ENCODE data around the gene IL17D.

The IL17D gene

DNA sequence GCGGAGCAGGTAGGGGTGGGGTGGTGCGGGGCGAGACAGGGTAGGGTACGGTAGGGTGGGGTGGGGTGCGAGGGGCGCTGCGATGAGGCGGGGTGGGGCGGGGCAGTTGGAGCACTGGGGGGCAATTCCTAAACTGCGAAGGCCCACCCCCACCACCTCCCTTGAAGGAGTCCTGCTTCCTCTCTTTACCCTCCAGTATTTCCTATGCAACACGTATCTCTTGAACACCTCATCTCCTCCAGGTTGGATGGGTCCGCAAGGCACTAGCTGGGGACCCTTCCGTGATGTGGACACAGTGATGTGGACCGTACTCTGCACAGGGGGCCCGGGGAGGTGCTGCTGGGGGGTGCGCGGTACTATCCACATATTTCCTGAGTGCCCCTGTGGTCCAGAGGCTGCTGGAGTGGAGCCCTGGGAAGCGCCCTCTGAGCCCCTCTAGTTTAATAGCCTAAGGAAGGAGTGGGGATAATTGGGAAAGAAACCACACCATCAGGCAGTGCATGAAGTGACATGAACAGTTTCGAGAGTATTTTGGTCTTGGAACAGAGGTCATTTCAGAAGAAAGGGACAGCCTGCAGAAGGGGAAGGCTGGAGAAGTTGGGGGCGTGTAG, 1.1 kb downstream of the IL17D start:
- Histone ChIP-seq H3F3A (ENCODE audit: insufficient read depth, low read length) (no peaks in the 10 kb centered on the region), H3K9me2 (ENCODE audit: low read depth, low read length) (no peaks in the 10 kb centered on the region), H4K20me1 (ENCODE audit: insufficient read depth, low read length) (no peaks in the 10 kb centered on the region), H3K36me3 (ENCODE audit: insufficient read depth, low read length) (no peaks in the 10 kb centered on the region), H3K27me3 (ENCODE audit: insufficient read depth, low read length) (no peaks in the 10 kb centered on the region), H3K4me1 (ENCODE audit: insufficient read depth, low read length, severe bottlenecking) (peaks cover 12% of the 10 kb centered on the region), H3K4me2 (ENCODE audit: low read length) (peak overlapping the region; percentile 27; the same call in 1 of the 2 replicates), H3K79me2 (ENCODE audit: insufficient read depth, low read length) (no peaks in the 10 kb centered on the region), H2AFZ (ENCODE audit: low read length) (no peak overlapping the region), H3K9ac (ENCODE audit: low read length) (no peak overlapping the region), H3K27ac (ENCODE audit: low read depth, low read length, poor library complexity, severe bottlenecking) (no peak overlapping the region), H3K4me3 (ENCODE audit: low read depth, low read length, poor library complexity, severe bottlenecking) (peak overlapping the region; percentile 39), H3K9me3 (ENCODE audit: low read length) (no peaks in the 10 kb centered on the region)
- TF ChIP-seq, protein P1, sequence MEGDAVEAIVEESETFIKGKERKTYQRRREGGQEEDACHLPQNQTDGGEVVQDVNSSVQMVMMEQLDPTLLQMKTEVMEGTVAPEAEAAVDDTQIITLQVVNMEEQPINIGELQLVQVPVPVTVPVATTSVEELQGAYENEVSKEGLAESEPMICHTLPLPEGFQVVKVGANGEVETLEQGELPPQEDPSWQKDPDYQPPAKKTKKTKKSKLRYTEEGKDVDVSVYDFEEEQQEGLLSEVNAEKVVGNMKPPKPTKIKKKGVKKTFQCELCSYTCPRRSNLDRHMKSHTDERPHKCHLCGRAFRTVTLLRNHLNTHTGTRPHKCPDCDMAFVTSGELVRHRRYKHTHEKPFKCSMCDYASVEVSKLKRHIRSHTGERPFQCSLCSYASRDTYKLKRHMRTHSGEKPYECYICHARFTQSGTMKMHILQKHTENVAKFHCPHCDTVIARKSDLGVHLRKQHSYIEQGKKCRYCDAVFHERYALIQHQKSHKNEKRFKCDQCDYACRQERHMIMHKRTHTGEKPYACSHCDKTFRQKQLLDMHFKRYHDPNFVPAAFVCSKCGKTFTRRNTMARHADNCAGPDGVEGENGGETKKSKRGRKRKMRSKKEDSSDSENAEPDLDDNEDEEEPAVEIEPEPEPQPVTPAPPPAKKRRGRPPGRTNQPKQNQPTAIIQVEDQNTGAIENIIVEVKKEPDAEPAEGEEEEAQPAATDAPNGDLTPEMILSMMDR (IDR thresholded peaks at IDR 0.05; ENCODE audit: low read length) = no peak
- TF ChIP-seq EZH2 (IDR thresholded peaks at IDR 0.05; ENCODE audit: borderline replicate concordance, low read length) = no peak

DNA sequence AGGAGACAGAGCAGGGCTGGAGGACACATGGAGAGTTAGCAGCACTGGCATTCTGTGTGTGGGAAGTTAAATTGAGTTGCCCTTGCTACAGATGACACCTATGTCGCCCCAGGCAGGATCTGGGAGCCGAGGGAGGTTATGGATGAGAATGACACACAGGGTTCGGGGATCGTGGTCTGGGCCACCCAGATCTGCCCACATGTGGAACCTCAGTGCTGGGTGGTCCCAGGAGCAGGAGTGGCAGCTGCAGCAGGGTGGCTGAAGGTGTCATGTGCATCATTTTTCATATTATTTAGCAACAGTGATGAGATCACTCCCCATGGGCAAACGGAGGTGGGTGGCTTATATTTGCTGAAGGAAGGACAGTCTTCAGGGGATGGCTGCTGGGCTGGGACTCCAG, 3.2 kb downstream of the IL17D start:
- Histone ChIP-seq H3K9me3 (ENCODE audit: low read length) (no peaks in the 10 kb centered on the region), H3K9me2 (ENCODE audit: low read depth, low read length) (no peaks in the 10 kb centered on the region), H3K4me2 (ENCODE audit: low read length) (no peak overlapping the region), H3K27me3 (ENCODE audit: insufficient read depth, low read length) (no peaks in the 10 kb centered on the region), H3F3A (ENCODE audit: insufficient read depth, low read length) (no peaks in the 10 kb centered on the region), H3K9ac (ENCODE audit: low read length) (no peak overlapping the region), H3K79me2 (ENCODE audit: insufficient read depth, low read length) (no peaks in the 10 kb centered on the region), H3K36me3 (ENCODE audit: insufficient read depth, low read length) (no peaks in the 10 kb centered on the region), H3K4me3 (ENCODE audit: low read depth, low read length, poor library complexity, severe bottlenecking) (no peak overlapping the region), H3K27ac (ENCODE audit: low read depth, low read length, poor library complexity, severe bottlenecking) (no peak overlapping the region), H3K4me1 (ENCODE audit: insufficient read depth, low read length, severe bottlenecking) (peaks cover 12% of the 10 kb centered on the region), H2AFZ (ENCODE audit: low read length) (no peak overlapping the region), H4K20me1 (ENCODE audit: insufficient read depth, low read length) (no peaks in the 10 kb centered on the region)
- TF ChIP-seq, protein P1 (IDR thresholded peaks at IDR 0.05; ENCODE audit: low read length) = no peak
- TF ChIP-seq EZH2 (IDR thresholded peaks at IDR 0.05; ENCODE audit: borderline replicate concordance, low read length) = no peak

DNA sequence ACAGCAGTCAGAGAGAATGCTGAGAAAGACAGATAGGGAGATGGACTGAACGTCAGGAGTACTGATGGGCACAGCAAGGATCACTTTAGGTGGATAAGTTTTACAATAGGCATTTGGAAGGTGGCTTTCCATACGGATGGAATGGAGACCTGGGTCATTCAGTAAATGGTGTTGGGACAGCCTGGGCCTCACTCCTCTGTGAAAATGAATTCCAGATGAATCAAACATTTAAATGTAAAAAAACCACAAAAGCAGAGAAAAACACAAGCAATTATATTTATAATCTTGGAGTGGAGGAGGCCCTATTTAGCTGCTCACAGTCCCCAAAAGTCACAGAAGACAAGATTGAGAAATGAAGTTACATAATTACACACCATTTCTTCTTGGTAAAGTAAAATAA, 4.7 kb downstream of the IL17D start:
- Histone ChIP-seq H3K4me2 (ENCODE audit: low read length) (no peak overlapping the region), H3K79me2 (ENCODE audit: insufficient read depth, low read length) (no peaks in the 10 kb centered on the region), H3K4me1 (ENCODE audit: insufficient read depth, low read length, severe bottlenecking) (peaks cover 5% of the 10 kb centered on the region), H3K27me3 (ENCODE audit: insufficient read depth, low read length) (0 out of 2 replicates have a peak, but pooled peaks cover 1% of the 10 kb centered on the region), H3F3A (ENCODE audit: insufficient read depth, low read length) (no peaks in the 10 kb centered on the region), H3K27ac (ENCODE audit: low read depth, low read length, poor library complexity, severe bottlenecking) (no peak overlapping the region), H3K9me2 (ENCODE audit: low read depth, low read length) (no peaks in the 10 kb centered on the region), H3K36me3 (ENCODE audit: insufficient read depth, low read length) (no peaks in the 10 kb centered on the region), H3K4me3 (ENCODE audit: low read depth, low read length, poor library complexity, severe bottlenecking) (no peak overlapping the region), H3K9ac (ENCODE audit: low read length) (no peak overlapping the region), H2AFZ (ENCODE audit: low read length) (no peak overlapping the region), H3K9me3 (ENCODE audit: low read length) (no peaks in the 10 kb centered on the region), H4K20me1 (ENCODE audit: insufficient read depth, low read length) (no peaks in the 10 kb centered on the region)
- TF ChIP-seq, protein P1 (IDR thresholded peaks at IDR 0.05; ENCODE audit: low read length) = no peak
- TF ChIP-seq EZH2 (IDR thresholded peaks at IDR 0.05; ENCODE audit: borderline replicate concordance, low read length) = no peak
